Right lobe of liver (tissue), 4 donors: ENCODE data around the gene UBE2E2.

ENCODE experiments used
- POLR2A ChIP-seq: fragments of 450-650 bp; IDR thresholded peaks from one replicate; pipeline ENCODE4 v1.6.1; 2017; ENCODE audit warnings: antibody characterized with exemption, mild to moderate bottlenecking
- TF ChIP-seq, protein P1 (sequence below), 4 donors: fragments of 200-600 bp in 3 of 4; fragments of 450-650 bp in 1 of 4; IDR thresholded peaks; one replicate each; pipeline versions ENCODE4 v1.5.1 to v1.8.0; 2016 to 2022; ENCODE audit warnings: antibody characterized with exemption in 4 of 4, mild to moderate bottlenecking in 2 of 4
- donor health status: DM: no; HTN: no; CAD: no.
- donor health status: DM: no; HTN: no; CAD: no.
- donor health status: DM: no; HTN: yes; CAD: no.

GRCh38 chr3:23185861-23186260, 17.3 kb upstream of the UBE2E2 start:
- TF ChIP-seq POLR2A, result no peak
- TF ChIP-seq, protein P1, sequence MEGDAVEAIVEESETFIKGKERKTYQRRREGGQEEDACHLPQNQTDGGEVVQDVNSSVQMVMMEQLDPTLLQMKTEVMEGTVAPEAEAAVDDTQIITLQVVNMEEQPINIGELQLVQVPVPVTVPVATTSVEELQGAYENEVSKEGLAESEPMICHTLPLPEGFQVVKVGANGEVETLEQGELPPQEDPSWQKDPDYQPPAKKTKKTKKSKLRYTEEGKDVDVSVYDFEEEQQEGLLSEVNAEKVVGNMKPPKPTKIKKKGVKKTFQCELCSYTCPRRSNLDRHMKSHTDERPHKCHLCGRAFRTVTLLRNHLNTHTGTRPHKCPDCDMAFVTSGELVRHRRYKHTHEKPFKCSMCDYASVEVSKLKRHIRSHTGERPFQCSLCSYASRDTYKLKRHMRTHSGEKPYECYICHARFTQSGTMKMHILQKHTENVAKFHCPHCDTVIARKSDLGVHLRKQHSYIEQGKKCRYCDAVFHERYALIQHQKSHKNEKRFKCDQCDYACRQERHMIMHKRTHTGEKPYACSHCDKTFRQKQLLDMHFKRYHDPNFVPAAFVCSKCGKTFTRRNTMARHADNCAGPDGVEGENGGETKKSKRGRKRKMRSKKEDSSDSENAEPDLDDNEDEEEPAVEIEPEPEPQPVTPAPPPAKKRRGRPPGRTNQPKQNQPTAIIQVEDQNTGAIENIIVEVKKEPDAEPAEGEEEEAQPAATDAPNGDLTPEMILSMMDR (IDR thresholded peaks at IDR 0.05), result no peak
